Ishikawa (cell line): ENCODE results near the gene SALL1.

Experiments
- CEBPB ChIP-seq: IDR thresholded peaks from 2 replicates; pipeline ENCODE4 v1.6.1; 2012
- CREB1 ChIP-seq: IDR thresholded peaks from 2 replicates; pipeline ENCODE4 v1.6.1; 2012; ENCODE audit warnings: low read depth
- EGR1 ChIP-seq: IDR thresholded peaks from 2 replicates; pipeline ENCODE4 v1.6.1; 2012
- EP300 ChIP-seq: IDR thresholded peaks from 2 replicates; pipeline ENCODE4 v1.6.1; 2012; ENCODE audit warnings: borderline replicate concordance
- FOXM1 ChIP-seq: IDR thresholded peaks from 2 replicates; pipeline ENCODE4 v1.6.1; 2012; ENCODE audit warnings: low read depth, borderline replicate concordance
- MAX ChIP-seq: IDR thresholded peaks from 2 replicates; pipeline ENCODE4 v1.6.1; 2012
- NFIC ChIP-seq: IDR thresholded peaks from 2 replicates; pipeline ENCODE4 v1.6.1; 2012
- RAD21 ChIP-seq: IDR thresholded peaks from 2 replicates; pipeline ENCODE4 v1.6.1; 2012; ENCODE audit warnings: low read depth
- REST ChIP-seq: IDR thresholded peaks from 2 replicates; pipeline ENCODE4 v1.6.1; 2012; ENCODE audit warnings: low read depth, mild to moderate bottlenecking
- TAF1 ChIP-seq: IDR thresholded peaks from 2 replicates; pipeline ENCODE4 v1.6.1; 2012; ENCODE audit warnings: low read depth, mild to moderate bottlenecking
- TCF12 ChIP-seq: IDR thresholded peaks from 2 replicates; pipeline ENCODE4 v1.6.1; 2012; ENCODE audit warnings: low read depth
- TEAD4 ChIP-seq: IDR thresholded peaks from 2 replicates; pipeline ENCODE4 v1.6.1; 2012
- USF1 ChIP-seq: IDR thresholded peaks from 2 replicates; pipeline ENCODE4 v1.6.1; 2012
- YY1 ChIP-seq: IDR thresholded peaks from 2 replicates; pipeline ENCODE4 v1.6.1; 2012; ENCODE audit warnings: low read depth
- ZBTB7A ChIP-seq: IDR thresholded peaks from 2 replicates; pipeline ENCODE4 v1.6.1; 2012; ENCODE audit warnings: low read depth

Gene SALL1

GRCh38 chr16:51134876-51135275 is 16.2 kb downstream of the SALL1 start:
- TF ChIP-seq USF1 = no peak
- TF ChIP-seq TAF1 = no peak
- TF ChIP-seq MAX = no peak
- no peak for TF ChIP-seq CREB1
- TF ChIP-seq TCF12 = no peak
- TF ChIP-seq RAD21 = no peak
- no peak for TF ChIP-seq CEBPB
- no peak for TF ChIP-seq ZBTB7A
- no peak for TF ChIP-seq FOXM1
- no peak for TF ChIP-seq TEAD4
- no peak for TF ChIP-seq EGR1
- no peak for TF ChIP-seq REST
- TF ChIP-seq NFIC = no peak
- no peak for TF ChIP-seq YY1
- TF ChIP-seq EP300 = no peak

GRCh38 chr16:51134269-51134812 is 16.7 kb downstream of the SALL1 start:
- no peak for TF ChIP-seq FOXM1
- no peak for TF ChIP-seq USF1
- TF ChIP-seq TEAD4 = no peak
- no peak for TF ChIP-seq ZBTB7A
- no peak for TF ChIP-seq TCF12
- no peak for TF ChIP-seq EGR1
- no peak for TF ChIP-seq REST
- no peak for TF ChIP-seq YY1
- TF ChIP-seq CREB1 = no peak
- no peak for TF ChIP-seq NFIC
- TF ChIP-seq MAX = no peak
- TF ChIP-seq RAD21 = no peak
- TF ChIP-seq TAF1 = no peak
- TF ChIP-seq CEBPB = no peak
- no peak for TF ChIP-seq EP300

GRCh38 chr16:51133688-51134087 is 17.4 kb downstream of the SALL1 start:
- TF ChIP-seq EP300 = no peak
- no peak for TF ChIP-seq TCF12
- TF ChIP-seq EGR1 = no peak
- TF ChIP-seq ZBTB7A = no peak
- TF ChIP-seq YY1 = no peak
- TF ChIP-seq CREB1 = no peak
- TF ChIP-seq CEBPB = no peak
- no peak for TF ChIP-seq MAX
- TF ChIP-seq TEAD4 = no peak
- TF ChIP-seq RAD21 = no peak
- TF ChIP-seq FOXM1 = no peak
- no peak for TF ChIP-seq USF1
- no peak for TF ChIP-seq REST
- no peak for TF ChIP-seq TAF1
- no peak for TF ChIP-seq NFIC

GRCh38 chr16:51133183-51133582 is 17.9 kb downstream of the SALL1 start:
- no peak for TF ChIP-seq CREB1
